ENCODE data around the gene VDR.

Gene VDR

GRCh38 chr12:47833591-47834012 is 71.2 kb downstream of the VDR start:
- DNase-seq = no peak

DNA sequence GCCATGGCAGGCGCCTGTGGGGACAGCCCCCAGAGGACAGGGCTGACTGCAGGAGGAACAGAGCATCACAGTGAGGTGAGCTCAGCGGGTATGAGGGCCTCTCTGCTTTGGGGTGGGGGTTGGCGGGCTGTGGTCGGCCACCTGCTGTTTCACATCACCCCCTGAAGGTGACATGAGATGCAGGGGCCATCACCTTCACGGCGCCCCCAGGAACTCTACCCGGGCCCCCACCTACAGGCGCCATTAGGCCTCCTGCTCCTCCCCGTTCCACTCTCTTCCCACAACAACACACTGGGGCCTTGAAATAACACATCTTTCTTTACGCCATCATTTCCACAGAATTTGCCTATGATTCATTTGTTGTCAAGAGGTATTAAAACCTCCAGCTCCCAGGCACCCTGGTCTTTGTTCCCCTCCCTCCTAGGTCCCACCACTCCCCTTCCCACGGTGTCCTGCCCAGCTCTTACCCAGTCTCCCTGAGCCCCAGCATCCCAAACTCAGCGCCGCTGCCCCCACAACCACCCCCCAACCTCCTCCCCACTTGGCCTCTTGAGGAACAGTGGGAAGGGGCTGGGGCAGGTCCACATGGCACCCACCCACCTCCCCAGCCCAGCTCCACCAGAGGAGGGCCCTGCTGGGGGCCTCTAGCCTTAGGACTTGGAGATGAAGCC is 72.4 kb downstream of the VDR start:
- DNase-seq = no peak

GRCh38 chr12:47829584-47829983 is 75.2 kb downstream of the VDR start:
- no peak for DNase-seq

DNA sequence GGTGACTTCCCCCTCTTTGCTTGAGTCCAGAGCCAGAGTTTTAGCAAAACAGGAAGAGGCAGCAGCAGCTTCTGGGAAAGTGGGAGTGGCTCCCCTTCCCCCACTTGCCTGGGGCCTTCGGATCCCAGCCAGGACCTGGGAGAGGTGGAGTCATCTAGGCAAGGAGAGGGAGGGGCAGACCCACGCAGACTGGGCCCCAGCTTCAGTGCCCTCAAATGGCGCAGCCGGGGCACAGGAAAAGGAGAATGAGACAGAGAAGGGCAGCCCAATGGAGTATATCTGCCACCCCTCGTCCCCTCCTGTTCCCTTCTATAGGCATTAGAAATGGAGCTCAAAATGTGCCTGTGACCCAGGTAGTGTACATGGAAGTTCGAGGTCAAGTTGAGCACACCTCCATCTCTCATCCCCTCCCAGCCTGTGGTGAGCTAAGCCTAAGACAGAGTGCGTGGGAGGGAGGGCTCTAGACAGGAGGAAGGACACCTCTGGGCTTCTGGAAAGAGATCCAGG is 75.8 kb downstream of the VDR start:
- DNase-seq = peak in 2 of 56 donors; percentile 3 to 27

GRCh38 chr12:47828008-47828975 is 76.5 kb downstream of the VDR start:
- DNase-seq = no peak

DNA sequence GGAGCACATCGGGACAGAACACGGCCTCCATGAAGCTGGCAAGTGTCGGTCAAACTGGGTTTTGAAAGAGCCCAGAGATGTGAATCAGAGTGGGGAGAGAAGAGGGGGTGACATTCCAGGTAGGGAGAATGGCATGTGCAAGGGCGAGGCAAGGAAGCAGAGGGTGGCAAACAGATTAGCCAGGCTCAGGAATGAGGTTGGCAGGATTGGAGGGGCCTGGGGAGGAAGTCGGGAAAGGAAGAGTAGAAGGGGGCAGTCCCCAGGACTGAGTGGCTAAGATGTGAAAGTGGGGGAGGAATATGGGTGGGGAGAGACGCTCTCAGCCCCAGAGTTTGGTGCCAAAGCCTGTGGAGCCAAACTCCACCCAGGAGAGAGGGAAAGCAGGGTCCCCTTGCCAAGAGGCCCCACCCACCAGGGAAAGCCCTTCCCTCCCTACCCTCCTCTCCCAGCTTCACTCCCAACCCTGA is 79.6 kb downstream of the VDR start:
- no peak for DNase-seq

GRCh38 chr12:47824635-47825034 is 80.2 kb downstream of the VDR start:
- DNase-seq = no peak

DNA sequence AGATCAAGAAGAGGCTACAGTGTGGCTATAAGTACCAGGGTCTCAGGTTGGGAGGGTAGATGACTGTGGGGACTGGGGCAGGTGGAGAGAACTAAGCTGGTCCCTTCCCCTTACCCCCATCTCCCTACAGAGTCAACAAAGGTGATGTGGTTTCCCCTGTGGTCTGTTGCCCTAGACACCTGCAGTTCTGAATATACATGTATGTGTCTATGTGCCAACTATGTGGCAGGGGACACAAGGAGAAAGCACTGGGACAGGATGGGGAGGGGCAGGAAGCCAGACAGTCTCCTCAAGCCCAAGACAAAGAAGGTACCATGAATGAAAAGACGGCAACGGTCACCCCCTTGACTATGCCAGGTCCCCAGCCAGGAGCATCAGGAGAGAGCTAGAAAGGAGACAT is 80.6 kb downstream of the VDR start:
- no peak for DNase-seq

- DNase-seq = no peak
Observed at GRCh38 chr12:47823422-47824086, 81.2 kb downstream of the VDR start.

DNA sequence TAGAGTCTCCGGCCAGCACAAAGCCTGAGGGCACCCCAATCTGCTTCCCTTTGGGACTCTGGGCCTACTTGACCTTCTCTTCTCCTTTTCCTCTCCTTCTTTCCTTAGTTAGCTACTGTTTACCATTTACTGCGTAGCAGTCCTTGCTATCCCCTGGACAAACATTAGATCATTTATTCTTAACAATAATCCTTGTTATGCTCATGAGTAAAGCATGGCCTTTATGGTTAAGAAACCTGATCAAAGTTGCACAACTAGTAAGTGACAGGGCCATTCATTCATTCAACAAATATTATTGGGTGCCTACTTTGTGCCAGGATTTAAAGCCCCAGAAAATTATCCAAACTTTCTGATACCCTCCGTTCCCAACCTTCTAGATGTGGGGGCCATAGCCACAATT is 81.9 kb downstream of the VDR start:
- no peak for DNase-seq

DNA sequence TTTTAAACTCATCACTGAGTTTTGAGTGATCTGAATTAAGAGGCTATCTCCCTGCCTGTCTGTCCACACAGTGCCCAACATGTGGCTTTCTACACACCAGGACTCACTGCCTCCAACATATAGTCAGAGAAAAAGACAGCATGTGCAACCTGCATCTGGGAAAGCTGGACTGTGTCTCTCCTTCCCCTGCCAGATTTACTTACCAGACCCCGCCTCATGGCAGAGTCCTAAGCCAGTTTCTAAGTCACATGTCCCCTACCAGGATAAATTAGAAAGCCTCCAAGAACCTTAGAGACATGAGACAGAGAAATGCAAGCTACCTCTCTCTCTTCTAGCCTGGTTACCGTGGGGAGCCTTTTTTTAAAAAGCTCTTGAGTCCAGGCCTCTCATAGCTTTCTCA is 82.4 kb downstream of the VDR start:
- no peak for DNase-seq

DNA sequence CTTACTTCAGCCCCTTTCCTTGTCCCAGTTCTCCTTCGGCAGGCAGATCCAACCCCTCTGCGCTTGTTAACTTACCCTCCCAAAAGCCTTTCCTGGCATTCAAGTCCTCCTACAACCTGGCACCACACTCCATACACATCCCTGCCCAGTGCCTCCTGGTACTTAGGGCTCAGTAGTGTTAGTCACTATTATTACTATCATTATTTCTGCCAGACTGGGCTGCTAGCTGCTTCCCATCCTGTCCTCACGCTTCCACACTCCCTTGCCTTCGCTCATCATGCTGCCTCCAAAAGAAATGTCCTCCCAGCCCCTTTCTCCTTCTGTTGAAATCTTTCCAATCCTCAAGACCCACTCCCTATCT is 83.5 kb downstream of the VDR start:
- DNase-seq = no peak

- peak in 9 of 56 donors; percentile 12 to 80 (median 48) for DNase-seq
Observed at GRCh38 chr12:47820631-47821345, 84.0 kb downstream of the VDR start.

GRCh38 chr12:47819896-47820630 is 84.7 kb downstream of the VDR start, which contains the start of gene HDAC7:
HDAC7 (minus strand) TSS chr12:47819903; CDS start chr12:47819785, 118 bp downstream.
- DNase-seq = peak in 48 of 56 donors; percentile 31 to 86 (median 66)

GRCh38 chr12:47819138-47819895 is 85.5 kb downstream of the VDR start:
- DNase-seq = peak in 41 of 56 donors; percentile 20 to 71 (median 46)

DNA sequence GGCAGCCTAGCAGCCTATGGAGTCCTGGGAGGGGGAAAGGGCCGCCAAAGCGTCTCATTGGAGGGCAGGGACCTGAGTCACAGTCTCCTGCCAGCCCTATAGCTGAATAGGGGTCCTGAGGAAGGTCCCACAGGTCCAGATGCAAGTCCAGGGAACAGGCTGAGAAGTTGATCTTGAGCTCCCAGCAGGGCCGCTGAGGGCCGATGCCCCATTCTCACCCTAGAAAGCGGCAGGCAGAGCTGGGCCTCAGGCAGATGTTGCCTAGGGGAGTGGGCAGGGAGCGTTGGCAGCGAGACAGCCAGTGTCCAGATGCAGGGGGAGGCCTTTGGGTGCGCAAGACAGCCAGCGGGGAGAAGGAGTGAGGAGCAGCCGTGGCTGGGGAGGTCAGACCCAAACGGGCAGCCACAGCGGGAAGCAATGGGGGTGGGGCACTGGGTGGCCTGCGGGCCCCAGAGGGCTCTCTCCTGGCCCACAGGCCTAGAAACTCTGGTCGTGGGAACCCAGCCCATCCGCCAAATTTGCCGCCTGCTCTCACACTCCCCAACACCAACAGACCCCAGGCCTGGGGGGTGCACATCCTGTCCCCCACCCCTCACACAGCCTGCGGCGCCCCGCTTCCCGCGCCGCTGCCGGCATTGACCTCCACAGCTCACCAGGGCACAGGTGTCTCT is 86.2 kb downstream of the VDR start:
- peak in 17 of 56 donors; percentile 21 to 57 (median 42) for DNase-seq

DNA sequence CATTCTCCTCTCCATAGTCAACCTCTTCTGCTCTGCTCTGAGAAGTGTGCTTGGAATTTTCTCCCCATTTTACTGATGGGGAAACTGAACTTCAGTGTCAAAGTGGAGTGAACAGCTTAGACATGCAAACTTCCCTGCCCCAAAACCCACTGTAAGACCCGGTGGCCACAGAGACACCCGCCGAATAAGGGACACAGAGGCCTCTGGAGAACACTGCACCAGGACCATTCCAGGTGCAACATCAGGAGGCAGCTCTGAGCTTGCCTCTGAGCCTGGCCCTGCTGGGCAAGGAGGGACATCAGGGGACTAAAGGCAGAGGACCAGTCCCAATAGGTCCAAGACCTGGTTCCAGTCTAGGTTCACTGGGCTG is 86.8 kb downstream of the VDR start:
- no peak for DNase-seq

DNA sequence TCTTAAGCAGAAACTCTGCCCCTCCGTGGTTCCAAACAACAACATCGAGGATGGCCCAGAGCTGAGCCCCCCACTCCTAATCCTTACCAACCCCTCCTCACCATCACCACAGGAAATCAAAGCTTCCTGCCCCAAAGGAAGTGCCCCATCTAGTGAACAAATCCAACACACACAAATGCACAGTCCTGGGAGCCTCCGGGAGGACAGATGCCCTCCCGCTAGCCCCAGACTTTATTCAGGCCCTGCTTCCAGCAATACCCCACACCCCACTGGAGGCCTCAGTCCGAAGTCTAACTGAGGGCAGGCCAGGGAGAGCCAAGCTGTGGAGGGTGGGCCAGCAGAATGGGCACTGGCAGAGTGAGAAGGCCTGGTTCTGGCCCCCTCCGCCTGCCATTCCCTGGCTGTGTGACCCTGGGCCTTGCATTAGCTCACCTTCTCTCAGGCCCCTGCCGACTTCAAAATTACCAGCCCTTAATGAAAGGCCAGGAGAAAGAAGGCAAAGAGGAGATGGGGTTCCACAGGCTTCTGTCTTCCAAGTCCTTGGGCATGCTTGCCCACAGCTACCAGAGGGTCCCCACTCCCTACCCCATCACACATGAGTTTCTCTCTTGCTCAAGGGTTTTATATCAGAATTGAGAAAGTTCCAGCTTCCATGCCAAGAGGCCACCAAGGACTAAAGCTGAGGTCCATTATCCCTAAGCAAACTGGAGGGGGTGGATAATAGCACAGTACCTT is 87.4 kb downstream of the VDR start:
- no peak for DNase-seq
